AML-193 (cell line): ENCODE results near the gene GFER.
A peak's percentile ranks its signal among the peaks of the same experiment; 100 is the strongest.
"Not testable (repeated sequence)": the region's sequence is repeated elsewhere in the genome, so short reads cannot be mapped to it uniquely, and the experiment has no call there.

Source experiments
- DNase-seq, 2 experiments: peaks; one replicate each; lab custom pipeline; 2025; lab: John Stamatoyannopoulos, UW

Gene GFER

GRCh38 chr16:1957434-1958142 lies 26.4 kb upstream of the GFER start:
- not testable (repeated sequence) for DNase-seq

GRCh38 chr16:1958143-1958491 lies 25.9 kb upstream of the GFER start:
- DNase-seq: not testable (repeated sequence)

- no peak for DNase-seq
Measured at GRCh38 chr16:1958715-1959268, 25.2 kb upstream of the GFER start.

GRCh38 chr16:1959269-1960039 lies 24.5 kb upstream of the GFER start, which contains the start of gene NDUFB10:
Gene NDUFB10 (plus strand): TSS chr16:1959538. CDS start chr16:1959625, 87 bp downstream.
- peak; percentile 69 to 76 for DNase-seq

- DNase-seq: peak in 1 of 2 experiments; percentile 15
Measured at GRCh38 chr16:1960665-1961630, 23.0 kb upstream of the GFER start.

- no peak for DNase-seq
Measured at GRCh38 chr16:1961651-1962067, 22.3 kb upstream of the GFER start.

GRCh38 chr16:1962161-1963153 lies 21.5 kb upstream of the GFER start:
- not testable (repeated sequence) for DNase-seq

- DNase-seq: peak; percentile 29 to 35
Measured at GRCh38 chr16:1963806-1964505, 20.0 kb upstream of the GFER start.

- peak; percentile 96 to 97 for DNase-seq
Measured at GRCh38 chr16:1964506-1965395, 19.2 kb upstream of the GFER start, which contains the start of gene RPS2. Gene RPS2 (minus strand): TSS chr16:1964826. CDS start chr16:1964625, 201 bp downstream.

- DNase-seq: no peak
Measured at GRCh38 chr16:1965396-1966001, 18.5 kb upstream of the GFER start.

- DNase-seq: no peak
Measured at GRCh38 chr16:1966460-1966859, 17.5 kb upstream of the GFER start, which contains the start of gene RNF151. Gene RNF151 (plus strand): TSS chr16:1966856. CDS start chr16:1966882, 26 bp downstream.

GRCh38 chr16:1968146-1968953 lies 15.6 kb upstream of the GFER start:
- no peak for DNase-seq

- DNase-seq: peak; percentile 76 to 86
Measured at GRCh38 chr16:1971796-1972489, 12.1 kb upstream of the GFER start, which contains the start of gene TBL3. Gene TBL3 (plus strand): TSS chr16:1972053. CDS start chr16:1972165, 112 bp downstream.

GRCh38 chr16:1972490-1972877 lies 11.5 kb upstream of the GFER start:
- no peak for DNase-seq

- no peak for DNase-seq
Measured at GRCh38 chr16:1973461-1974156, 10.4 kb upstream of the GFER start.
